Measurements from ENCODE around the gene AAR2. TPM values are rescaled to one million over a fixed set of nuclear protein-coding genes. Genes with fewer than 3 reads are reported as not detected.

The AAR2 gene
- polyA plus RNA-seq, 1 experiment: 54.4 TPM

DNA sequence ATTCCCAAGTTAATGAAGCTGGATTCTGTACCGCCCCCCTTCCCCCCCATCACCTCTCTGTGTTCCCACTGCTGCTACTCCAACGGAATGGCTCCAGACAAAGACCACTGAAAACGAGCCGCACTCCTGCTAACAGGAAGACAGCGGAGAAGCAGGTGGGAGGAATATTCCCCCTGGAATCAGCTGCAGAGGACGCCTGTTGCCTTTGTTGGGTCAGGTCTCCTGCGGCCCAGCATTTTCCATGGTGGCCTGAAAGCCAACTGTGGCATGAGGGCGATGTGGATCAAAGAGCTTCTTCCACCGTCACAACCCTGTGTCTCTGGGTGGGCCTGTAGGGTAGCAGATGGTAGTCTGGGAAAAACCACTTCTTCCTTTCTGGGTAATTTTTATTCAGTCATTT, 16.8 kb downstream of the AAR2 start:
- ChIA-PET CTCF (interaction anchor here (0.7 to 1.0 kb wide), 2 partner anchors 14 to 186 kb away, joined by 3 read pairs; no protein-coding TSS in a partner anchor), POLR2A (no interaction called here)
- Histone ChIP-seq H3K36me3 (ENCODE audit: control insufficient read depth, insufficient read depth, low read length) (peaks cover 17% of the 10 kb centered on the region), H3K4me3 (ENCODE audit: low read depth, low read length) (no peak overlapping the region), H3K27me3 (ENCODE audit: control insufficient read depth, insufficient read depth, low read length) (no peaks in the 10 kb centered on the region)
- DNase-seq (ENCODE audit: low read depth): no peak
- TF ChIP-seq, protein P1, sequence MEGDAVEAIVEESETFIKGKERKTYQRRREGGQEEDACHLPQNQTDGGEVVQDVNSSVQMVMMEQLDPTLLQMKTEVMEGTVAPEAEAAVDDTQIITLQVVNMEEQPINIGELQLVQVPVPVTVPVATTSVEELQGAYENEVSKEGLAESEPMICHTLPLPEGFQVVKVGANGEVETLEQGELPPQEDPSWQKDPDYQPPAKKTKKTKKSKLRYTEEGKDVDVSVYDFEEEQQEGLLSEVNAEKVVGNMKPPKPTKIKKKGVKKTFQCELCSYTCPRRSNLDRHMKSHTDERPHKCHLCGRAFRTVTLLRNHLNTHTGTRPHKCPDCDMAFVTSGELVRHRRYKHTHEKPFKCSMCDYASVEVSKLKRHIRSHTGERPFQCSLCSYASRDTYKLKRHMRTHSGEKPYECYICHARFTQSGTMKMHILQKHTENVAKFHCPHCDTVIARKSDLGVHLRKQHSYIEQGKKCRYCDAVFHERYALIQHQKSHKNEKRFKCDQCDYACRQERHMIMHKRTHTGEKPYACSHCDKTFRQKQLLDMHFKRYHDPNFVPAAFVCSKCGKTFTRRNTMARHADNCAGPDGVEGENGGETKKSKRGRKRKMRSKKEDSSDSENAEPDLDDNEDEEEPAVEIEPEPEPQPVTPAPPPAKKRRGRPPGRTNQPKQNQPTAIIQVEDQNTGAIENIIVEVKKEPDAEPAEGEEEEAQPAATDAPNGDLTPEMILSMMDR (IDR thresholded peaks at IDR 0.05; ENCODE audit: insufficient read depth, low read depth, low read length): no peak

DNA sequence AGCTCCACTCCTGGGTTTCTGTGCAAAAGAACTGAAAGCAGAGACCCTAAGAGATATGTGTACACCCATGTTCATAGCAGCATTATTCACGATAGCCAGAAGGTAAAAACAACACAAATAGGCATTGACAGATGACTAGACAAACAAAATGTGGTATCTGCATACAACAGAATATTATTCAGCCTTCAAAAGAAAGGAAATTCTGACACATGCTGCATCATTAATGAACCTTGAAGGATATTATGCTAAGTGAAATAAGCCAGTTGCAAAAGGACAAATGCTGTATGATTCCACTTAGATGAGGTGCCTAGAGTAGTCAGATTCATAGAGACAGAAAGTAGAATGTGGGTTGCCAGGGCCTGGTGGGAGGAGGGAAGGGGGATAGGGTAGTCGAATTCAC, 17.8 kb downstream of the AAR2 start:
- ChIA-PET CTCF (no interaction called here), POLR2A (no interaction called here)
- no peak for DNase-seq (ENCODE audit: low read depth)
- H3K27me3 ChIP-seq (ENCODE audit: control insufficient read depth, insufficient read depth, low read length): no peaks in the 10 kb centered on the region
- H3K36me3 ChIP-seq (ENCODE audit: control insufficient read depth, insufficient read depth, low read length): peaks cover 15% of the 10 kb centered on the region
- TF ChIP-seq, protein P1 (IDR thresholded peaks at IDR 0.05; ENCODE audit: insufficient read depth, low read depth, low read length): no peak
- H3K4me3 ChIP-seq (ENCODE audit: low read depth, low read length): no peak overlapping the region

DNA sequence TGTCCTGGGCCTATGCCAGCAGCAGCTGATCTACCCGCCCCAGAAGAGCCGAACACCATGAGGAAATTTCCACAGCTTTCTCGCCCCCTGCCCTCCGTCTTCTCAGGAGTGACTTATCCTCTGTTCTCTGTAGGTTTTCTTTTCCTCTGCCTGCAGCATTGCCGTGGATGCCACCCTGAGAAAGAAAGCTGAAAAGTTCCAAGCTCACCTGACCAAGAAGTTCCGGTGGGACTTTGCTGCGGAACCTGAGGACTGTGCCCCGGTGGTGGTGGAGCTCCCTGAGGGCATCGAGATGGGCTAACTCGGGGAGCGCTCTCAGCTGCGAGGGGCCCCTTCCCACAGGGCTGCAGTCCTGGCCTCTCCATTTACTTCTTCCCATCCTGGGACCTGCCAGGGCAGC, 19.2 kb downstream of the AAR2 start:
- H3K4me3 ChIP-seq (ENCODE audit: low read depth, low read length): no peak overlapping the region
- ChIA-PET POLR2A (no interaction called here), CTCF (interaction anchor here (1.2 kb wide), 2 partner anchors 18 to 105 kb away, joined by 3 to 4 read pairs; no protein-coding TSS in a partner anchor)
- TF ChIP-seq, protein P1 (IDR thresholded peaks at IDR 0.05; ENCODE audit: insufficient read depth, low read depth, low read length): no peak
- peaks cover 15% of the 10 kb centered on the region for H3K36me3 ChIP-seq (ENCODE audit: control insufficient read depth, insufficient read depth, low read length)
- no peaks in the 10 kb centered on the region; the same call in 1 of the 2 replicates for H3K27me3 ChIP-seq (ENCODE audit: control insufficient read depth, insufficient read depth, low read length)
- no peak for DNase-seq (ENCODE audit: low read depth)

DNA sequence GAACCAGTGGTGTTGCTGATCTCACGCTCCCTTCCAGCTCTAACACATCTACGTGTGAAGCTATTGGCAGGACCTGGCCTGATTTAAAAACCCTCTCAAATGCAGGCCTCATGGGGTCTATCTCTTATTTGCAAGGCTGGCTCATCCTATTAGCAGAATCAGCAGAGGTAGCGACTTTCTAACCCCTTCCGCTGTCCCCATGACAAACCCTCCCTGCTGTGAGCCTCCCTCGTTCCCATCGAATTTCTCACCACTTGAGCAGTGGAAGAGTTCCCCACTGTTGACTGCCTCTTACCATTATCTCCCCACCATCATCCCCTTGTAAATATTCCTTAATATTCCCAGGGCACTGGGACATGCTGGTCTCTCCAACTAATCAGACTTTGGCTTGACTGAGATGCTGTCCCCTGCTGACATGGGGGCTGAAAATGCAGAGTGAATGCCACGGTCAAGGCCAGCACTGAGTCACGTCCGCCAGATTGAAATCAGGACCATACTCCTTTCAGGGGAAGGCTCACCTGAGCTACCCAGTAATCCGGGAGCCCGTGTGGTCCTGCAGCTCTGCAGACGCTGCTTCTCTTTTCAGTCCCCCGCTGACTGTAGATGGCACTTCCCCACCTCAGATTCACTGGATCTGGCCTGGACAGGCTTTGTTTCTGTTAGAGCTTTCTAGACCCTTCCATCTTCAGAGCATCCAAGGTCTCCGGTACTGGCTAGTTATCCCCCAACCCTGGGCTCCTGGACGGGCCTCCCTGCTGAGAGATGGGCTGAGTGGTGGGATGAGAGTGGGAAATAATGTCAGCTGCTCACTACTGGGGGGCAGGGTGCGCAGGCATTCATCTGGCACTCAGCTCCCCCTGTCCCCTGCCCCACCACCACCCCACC, 23.1 kb downstream of the AAR2 start:
- CTCF ChIA-PET: interaction anchor here (0.6 kb wide), 2 partner anchors 31 to 901 kb away, joined by 3 to 5 read pairs; no protein-coding TSS in a partner anchor
- no peak for DNase-seq (ENCODE audit: low read depth)
- Histone ChIP-seq H3K27me3 (ENCODE audit: control insufficient read depth, insufficient read depth, low read length) (no peaks in the 10 kb centered on the region; the same call in 1 of the 2 replicates), H3K4me3 (ENCODE audit: low read depth, low read length) (no peak overlapping the region), H3K36me3 (ENCODE audit: control insufficient read depth, insufficient read depth, low read length) (peaks cover 8% of the 10 kb centered on the region)
- POLR2A ChIA-PET: no interaction called here
- TF ChIP-seq, protein P1 (IDR thresholded peaks at IDR 0.05; ENCODE audit: insufficient read depth, low read depth, low read length): no peak

DNA sequence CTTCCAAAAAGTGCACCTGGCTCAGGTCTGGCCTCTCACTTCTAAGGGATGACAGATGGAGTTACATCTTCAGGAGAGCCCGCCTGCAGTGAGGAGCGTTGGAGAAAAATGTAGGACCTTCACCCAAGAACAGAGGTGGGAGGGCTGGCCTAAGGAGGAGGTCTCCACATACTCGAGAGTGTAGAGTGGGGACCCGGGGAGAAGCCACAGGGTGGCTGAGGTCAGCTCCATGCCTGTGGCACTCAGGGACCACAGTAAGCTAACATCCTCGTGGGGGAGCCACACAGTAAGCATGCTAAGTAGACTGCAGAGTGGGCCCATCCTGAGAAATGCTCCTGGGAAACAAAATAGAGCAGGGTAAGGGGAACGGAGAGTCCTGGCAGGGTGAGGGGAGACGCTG, 24.0 kb downstream of the AAR2 start:
- CTCF ChIA-PET: no interaction called here
- peaks cover 8% of the 10 kb centered on the region for H3K36me3 ChIP-seq (ENCODE audit: control insufficient read depth, insufficient read depth, low read length)
- no peak overlapping the region for H3K4me3 ChIP-seq (ENCODE audit: low read depth, low read length)
- POLR2A ChIA-PET: no interaction called here
- no peaks in the 10 kb centered on the region; the same call in 1 of the 2 replicates for H3K27me3 ChIP-seq (ENCODE audit: control insufficient read depth, insufficient read depth, low read length)
- TF ChIP-seq, protein P1 (IDR thresholded peaks at IDR 0.05; ENCODE audit: insufficient read depth, low read depth, low read length): no peak
- DNase-seq (ENCODE audit: low read depth): no peak

Data from BJ (cell line).